VCaP (cell line): ENCODE data around the gene ICAM4.

Source experiments
- H3K27ac ChIP-seq: fragments of 450-650 bp; 2 replicates; pipeline ENCODE4 v1.5.1; 2017
- TF ChIP-seq, protein P1 (sequence below): fragments of 450-650 bp; conservative IDR thresholded peaks from 2 replicates; pipeline ENCODE4 v1.5.1; 2017; ENCODE audit warnings: mild to moderate bottlenecking, moderate library complexity

The ICAM4 gene

GRCh38 chr19:10270180-10270615, 16.6 kb upstream of the ICAM4 start:
- peak overlapping the region; percentile 64 for H3K27ac ChIP-seq
- TF ChIP-seq, protein P1, sequence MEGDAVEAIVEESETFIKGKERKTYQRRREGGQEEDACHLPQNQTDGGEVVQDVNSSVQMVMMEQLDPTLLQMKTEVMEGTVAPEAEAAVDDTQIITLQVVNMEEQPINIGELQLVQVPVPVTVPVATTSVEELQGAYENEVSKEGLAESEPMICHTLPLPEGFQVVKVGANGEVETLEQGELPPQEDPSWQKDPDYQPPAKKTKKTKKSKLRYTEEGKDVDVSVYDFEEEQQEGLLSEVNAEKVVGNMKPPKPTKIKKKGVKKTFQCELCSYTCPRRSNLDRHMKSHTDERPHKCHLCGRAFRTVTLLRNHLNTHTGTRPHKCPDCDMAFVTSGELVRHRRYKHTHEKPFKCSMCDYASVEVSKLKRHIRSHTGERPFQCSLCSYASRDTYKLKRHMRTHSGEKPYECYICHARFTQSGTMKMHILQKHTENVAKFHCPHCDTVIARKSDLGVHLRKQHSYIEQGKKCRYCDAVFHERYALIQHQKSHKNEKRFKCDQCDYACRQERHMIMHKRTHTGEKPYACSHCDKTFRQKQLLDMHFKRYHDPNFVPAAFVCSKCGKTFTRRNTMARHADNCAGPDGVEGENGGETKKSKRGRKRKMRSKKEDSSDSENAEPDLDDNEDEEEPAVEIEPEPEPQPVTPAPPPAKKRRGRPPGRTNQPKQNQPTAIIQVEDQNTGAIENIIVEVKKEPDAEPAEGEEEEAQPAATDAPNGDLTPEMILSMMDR = no peak

DNA sequence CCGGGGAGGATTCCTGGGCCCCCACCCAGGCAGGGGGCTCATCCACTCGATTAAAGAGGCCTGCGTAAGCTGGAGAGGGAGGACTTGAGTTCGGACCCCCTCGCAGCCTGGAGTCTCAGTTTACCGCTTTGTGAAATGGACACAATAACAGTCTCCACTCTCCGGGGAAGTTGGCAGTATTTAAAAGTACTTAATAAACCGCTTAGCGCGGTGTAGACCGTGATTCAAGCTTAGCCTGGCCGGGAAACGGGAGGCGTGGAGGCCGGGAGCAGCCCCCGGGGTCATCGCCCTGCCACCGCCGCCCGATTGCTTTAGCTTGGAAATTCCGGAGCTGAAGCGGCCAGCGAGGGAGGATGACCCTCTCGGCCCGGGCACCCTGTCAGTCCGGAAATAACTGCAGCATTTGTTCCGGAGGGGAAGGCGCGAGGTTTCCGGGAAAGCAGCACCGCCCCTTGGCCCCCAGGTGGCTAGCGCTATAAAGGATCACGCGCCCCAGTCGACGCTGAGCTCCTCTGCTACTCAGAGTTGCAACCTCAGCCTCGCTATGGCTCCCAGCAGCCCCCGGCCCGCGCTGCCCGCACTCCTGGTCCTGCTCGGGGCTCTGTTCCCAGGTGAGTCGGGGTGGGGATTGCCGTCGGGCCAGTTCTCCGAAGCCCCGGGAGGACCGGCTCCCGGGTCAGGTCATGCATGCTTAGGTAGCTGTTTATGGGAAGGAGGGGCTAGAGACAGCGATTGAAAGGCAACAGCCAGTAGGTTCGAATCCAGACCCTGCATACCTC, 15.9 kb upstream of the ICAM4 start, which contains the start of gene ICAM1:
TSS of gene ICAM1 (plus strand) at position 505 of the 779 bp plus-strand sequence. CDS start at position 545, 40 bp downstream.
- peak within 1 kb of the TSS; percentile 64 for H3K27ac ChIP-seq
- TF ChIP-seq, protein P1 = no peak

DNA sequence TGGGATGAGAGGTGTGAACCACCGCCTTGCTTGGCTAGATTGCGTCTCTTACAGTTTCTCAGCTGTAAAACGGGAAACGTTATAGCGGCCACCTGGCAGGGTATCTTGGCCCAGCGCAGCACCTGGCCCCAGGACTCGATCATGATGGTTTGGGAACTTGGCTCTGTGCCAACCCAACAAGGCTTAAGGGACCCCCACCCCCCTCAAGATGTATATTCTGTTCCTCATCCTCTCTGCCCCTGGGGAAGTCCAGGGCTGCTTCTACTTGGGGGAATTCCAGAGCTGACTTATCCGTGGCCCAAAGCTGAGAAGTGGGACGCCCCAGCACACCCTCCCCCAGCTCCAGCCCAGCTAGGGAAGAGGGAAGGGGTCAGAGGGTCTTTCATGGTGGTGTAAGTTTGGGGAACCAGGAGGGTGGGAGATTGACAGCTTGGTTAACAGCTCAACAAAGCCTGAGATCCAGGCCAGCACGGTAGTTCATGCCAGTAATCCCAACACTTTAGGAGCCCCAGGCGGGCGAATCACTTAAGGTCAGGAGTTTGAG, 15.1 kb upstream of the ICAM4 start:
- H3K27ac ChIP-seq = peak overlapping the region; percentile 64
- TF ChIP-seq, protein P1 = no peak

- TF ChIP-seq, protein P1 = no peak
- H3K27ac ChIP-seq = no peak overlapping the region
These were observed 12.2 kb upstream of the ICAM4 start for GRCh38 chr19:10274589-10274988.

DNA sequence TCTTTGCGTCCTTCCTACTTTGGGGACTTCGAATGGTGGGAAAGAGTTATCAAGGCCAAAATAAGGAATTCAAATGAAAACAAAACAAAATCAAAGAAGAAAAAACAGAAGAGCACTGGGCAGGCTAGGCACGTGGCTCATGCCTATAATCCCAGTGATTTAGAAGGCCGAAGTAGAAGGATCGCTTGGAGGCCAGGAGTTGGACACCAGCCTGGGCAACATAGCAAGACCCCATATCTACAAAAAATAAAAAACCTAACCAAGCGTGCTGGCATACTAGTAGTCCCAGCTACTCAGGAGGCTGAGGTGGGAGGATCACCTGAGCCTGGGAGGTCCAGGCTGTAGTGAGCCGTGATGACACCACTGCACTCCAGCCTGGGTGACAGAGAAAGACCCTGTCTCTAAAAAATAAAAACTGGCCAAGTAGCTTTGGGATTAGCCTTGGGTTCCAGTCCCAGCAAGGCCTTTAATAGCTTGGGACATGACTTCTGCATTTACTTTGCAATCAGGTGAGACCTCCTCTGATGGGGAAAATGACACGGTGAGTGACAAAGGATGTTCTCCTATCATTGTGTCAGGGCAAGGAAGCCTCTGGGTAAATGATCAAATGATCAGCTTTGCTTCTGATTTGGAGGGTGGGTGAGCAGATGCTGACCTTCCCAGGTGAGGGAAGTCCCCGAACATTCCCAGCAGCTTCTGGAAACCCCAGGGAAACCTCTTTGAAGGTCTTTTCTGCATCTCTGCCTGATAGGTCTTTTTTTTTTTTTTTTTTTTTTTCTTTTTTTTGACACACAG, 8.8 kb upstream of the ICAM4 start:
- no peak overlapping the region for H3K27ac ChIP-seq
- TF ChIP-seq, protein P1 = no peak

GRCh38 chr19:10278935-10279334, 7.8 kb upstream of the ICAM4 start:
- no peak overlapping the region for H3K27ac ChIP-seq
- TF ChIP-seq, protein P1 = no peak
